GM12891 (cell line): ENCODE results near the gene PLA2G15.

Experiments
- DNase-seq: peaks from one replicate; pipeline ENCODE4 v3.0.0; 2011; ENCODE audit warnings: low spot score; ENCODE audit not compliant: insufficient read length
- FAIRE-seq: peaks from 2 replicates; lab custom pipeline; 2011; peaks lifted over from hg19 to GRCh38; lab: Jason Lieb, UNC
- PAX5 ChIP-seq: IDR thresholded peaks from 2 replicates; pipeline ENCODE4 v1.6.1; 2011; ENCODE audit warnings: low read length, moderate library complexity, mild to moderate bottlenecking; ENCODE audit not compliant: insufficient read depth, severe bottlenecking
- POLR2A ChIP-seq: IDR thresholded peaks from 2 replicates; pipeline ENCODE4 v1.6.1; 2011; ENCODE audit warnings: low read depth, low read length, control low read depth
- POLR2AphosphoS5 ChIP-seq: IDR thresholded peaks from 2 replicates; pipeline ENCODE4 v1.6.1; 2011; ENCODE audit warnings: low read depth, low read length, control low read depth
- POU2F2 ChIP-seq: IDR thresholded peaks from 2 replicates; pipeline ENCODE4 v1.6.1; 2011; ENCODE audit warnings: low read depth, mild to moderate bottlenecking, control low read depth, low read length, moderate library complexity
- SPI1 ChIP-seq: IDR thresholded peaks from 2 replicates; pipeline ENCODE4 v1.6.1; 2011; ENCODE audit warnings: low read depth, low read length, control low read depth
- TAF1 ChIP-seq: IDR thresholded peaks from 2 replicates; pipeline ENCODE4 v1.6.1; 2011; ENCODE audit warnings: low read depth, low read length, control low read depth

Gene PLA2G15

GRCh38 chr16:68275611-68276191 is 30.5 kb downstream of the PLA2G15 start:
- DNase-seq (no peak), FAIRE-seq (peak; percentile 76)
- 0 out of 2 replicates have a peak, but pooled peaks have one; percentile 13 for TF ChIP-seq SPI1
- no peak for TF ChIP-seq PAX5
- TF ChIP-seq POLR2AphosphoS5: no peak
- no peak for TF ChIP-seq POLR2A
- no peak for TF ChIP-seq POU2F2

GRCh38 chr16:68276223-68276622 is 31.1 kb downstream of the PLA2G15 start:
- TF ChIP-seq POLR2AphosphoS5: no peak
- no peak for TF ChIP-seq TAF1
- TF ChIP-seq POLR2A: no peak
- no peak for TF ChIP-seq POU2F2
- TF ChIP-seq SPI1: no peak
- no peak for TF ChIP-seq PAX5
- FAIRE-seq (no peak), DNase-seq (no peak)

DNA sequence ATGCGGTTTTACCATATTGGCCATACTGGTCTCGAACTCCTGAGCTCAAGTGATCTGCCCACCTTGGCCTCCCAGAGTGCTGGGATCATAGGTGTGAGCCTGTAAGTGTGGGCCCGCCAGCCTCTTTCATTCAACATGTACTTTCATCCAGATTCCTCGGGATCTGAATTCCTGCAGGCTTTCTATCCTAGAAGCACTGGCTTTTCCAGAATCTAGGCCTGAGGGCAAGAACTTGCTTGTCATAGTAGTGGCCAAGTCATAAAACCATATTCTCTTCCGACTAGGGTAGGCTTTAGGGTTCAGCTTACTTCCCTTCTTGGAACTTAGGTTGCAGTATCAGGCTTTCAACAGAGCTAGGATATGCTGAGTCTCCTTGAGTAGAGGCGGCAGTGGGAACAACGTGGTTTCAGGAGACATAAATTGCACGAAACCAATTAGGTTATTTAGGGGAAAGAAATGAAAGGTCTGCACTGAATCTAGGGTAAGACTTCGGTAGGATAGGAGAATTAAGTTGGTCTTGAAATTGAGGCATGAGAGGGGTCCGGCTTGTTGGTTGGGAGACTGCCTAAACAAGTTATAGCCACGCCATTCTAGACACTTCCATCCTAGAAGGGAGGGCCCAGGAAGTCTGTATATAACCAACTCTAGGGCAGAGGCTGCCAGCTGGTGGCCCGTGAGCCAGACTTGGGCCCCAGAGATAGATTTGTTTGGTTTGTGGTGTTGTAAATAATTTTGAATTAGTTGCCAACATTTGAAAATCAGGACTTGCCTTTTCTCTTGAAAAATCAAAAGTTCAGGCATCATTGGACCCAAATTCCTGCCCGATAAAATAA is 34.8 kb downstream of the PLA2G15 start:
- no peak for FAIRE-seq
- no peak for DNase-seq
- TF ChIP-seq TAF1: no peak
- TF ChIP-seq POU2F2: no peak
- TF ChIP-seq PAX5: no peak
- TF ChIP-seq SPI1: no peak
- no peak for TF ChIP-seq POLR2AphosphoS5
- no peak for TF ChIP-seq POLR2A

DNA sequence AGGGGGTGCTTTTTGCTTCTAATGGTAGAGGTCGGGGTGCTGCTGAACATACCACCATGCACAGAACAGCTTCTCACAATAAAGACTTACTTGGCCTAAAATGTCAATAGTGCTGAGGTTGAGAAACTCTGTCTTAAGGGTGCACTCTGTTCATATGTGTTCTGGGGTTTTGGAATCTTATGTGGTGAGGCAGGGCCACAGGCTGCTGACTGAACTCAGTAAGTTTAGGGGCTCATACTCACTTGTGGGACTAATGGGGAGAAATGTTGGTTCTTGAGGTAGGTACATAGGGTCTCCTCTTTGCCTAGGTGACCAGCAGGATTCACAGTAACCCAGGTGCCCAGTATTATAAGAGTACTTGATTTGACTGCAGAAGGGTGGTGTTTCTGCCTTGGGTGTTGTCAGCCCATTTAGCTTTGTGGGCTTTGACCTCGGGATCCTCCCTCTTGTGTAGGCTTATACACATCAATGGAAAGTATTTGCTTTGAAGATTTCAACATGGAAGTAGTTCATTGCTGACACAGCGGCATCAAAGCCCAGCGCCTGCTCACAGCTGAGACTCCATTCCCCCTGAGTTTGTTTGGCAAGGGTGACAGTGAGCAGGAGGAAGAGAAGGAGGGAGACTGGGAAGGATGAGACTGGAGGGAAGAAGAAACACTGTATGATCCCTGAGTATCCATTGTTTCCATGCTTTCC is 36.3 kb downstream of the PLA2G15 start:
- no peak for TF ChIP-seq TAF1
- no peak for TF ChIP-seq POLR2A
- TF ChIP-seq PAX5: no peak
- no peak for TF ChIP-seq POU2F2
- TF ChIP-seq POLR2AphosphoS5: no peak
- TF ChIP-seq SPI1: no peak
- FAIRE-seq: no peak
- no peak for DNase-seq

DNA sequence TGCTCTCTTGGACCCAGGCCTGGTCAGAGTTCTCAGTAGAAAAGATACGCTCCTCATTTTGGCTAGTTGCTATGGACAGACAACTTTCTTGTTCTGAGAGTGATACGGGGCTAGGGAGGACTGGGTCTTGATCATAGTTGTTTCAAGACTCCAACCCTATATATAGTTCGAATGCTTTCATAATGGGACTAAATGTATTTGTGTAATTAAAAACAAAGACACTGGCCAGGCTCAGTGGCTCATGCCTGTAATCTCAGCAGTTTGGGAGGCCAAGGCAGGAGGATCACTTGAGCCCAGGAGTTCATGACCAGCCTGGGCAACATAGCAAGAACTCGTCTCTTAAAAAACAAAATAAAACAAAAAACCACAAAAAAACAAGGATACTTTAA is 36.9 kb downstream of the PLA2G15 start:
- TF ChIP-seq PAX5: no peak
- TF ChIP-seq SPI1: no peak
- no peak for TF ChIP-seq TAF1
- no peak for TF ChIP-seq POLR2A
- TF ChIP-seq POLR2AphosphoS5: no peak
- TF ChIP-seq POU2F2: no peak
- FAIRE-seq (no peak), DNase-seq (no peak)

- FAIRE-seq (peak; percentile 13), DNase-seq (no peak)
- TF ChIP-seq TAF1 (no peak), POU2F2 (0 out of 2 replicates have a peak, but pooled peaks have one; percentile 19), POLR2AphosphoS5 (no peak), POLR2A (peak; percentile 34; the same call in 1 of the 2 replicates), SPI1 (no peak), PAX5 (no peak)
Measured at GRCh38 chr16:68283346-68283745, 38.2 kb downstream of the PLA2G15 start.

GRCh38 chr16:68283801-68284598 is 38.8 kb downstream of the PLA2G15 start:
- peak; percentile 91 for FAIRE-seq
- no peak for DNase-seq
- no peak for TF ChIP-seq TAF1
- TF ChIP-seq POLR2A: peak; percentile 16; the same call in 1 of the 2 replicates

DNA sequence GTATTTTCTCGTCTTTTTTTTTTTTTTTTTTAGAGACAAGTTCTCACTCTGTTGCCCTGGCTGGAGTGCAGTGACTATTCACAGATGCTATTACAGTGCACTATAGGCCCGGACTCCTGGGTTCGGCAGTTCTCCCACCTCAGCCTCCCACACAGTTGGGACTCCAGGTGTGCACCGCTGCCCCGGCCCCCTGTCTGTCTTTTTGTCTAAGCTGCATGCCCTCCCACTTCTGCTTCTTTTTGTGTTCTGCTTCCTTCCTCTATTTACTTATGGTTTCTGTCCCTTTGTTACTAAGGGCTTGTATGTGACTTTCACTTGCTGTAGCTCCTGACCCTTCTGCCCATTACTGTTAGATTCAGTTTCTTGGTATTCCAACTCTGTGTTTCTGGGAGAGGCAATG is 39.7 kb downstream of the PLA2G15 start:
- FAIRE-seq: peak; percentile 77
- DNase-seq: no peak
- peak; percentile 93 for TF ChIP-seq SPI1
- no peak for TF ChIP-seq POU2F2

- DNase-seq (no peak), FAIRE-seq (no peak)
- TF ChIP-seq POLR2AphosphoS5 (no peak), POU2F2 (no peak), SPI1 (no peak), TAF1 (no peak), POLR2A (no peak)
Measured at GRCh38 chr16:68285683-68286082, 40.5 kb downstream of the PLA2G15 start.
